A172 (cell line): ENCODE measurements around the gene COX14. TPM values are rescaled to one million over a fixed set of nuclear protein-coding genes. Genes with fewer than 3 reads are reported as not detected.
"Not testable (repeated sequence)": the region's sequence is repeated elsewhere in the genome, so short reads cannot be mapped to it uniquely, and the experiment has no call there.

Source experiments
- DNase-seq: peaks from one replicate; pipeline ENCODE4 v3.0.0-alpha.2; 2015; ENCODE audit warnings: low spot score
- total RNA-seq: library from RNA; depleted of rRNA; stranded (reverse); fragments of >200 nt; shearing (Covaris generic); gene quantifications from 2 replicates; pipeline ENCODE4 v1.2.3, GENCODE V29; 2014; rRNA removed

The COX14 gene
- total RNA-seq, 1 experiment from 2014 or later, result 49.7 TPM

GRCh38 chr12:50154947-50155346 lies 42.9 kb downstream of the COX14 start:
- not testable (repeated sequence) for DNase-seq

- DNase-seq, result no peak
Observed at GRCh38 chr12:50156641-50157040, 44.6 kb downstream of the COX14 start.

GRCh38 chr12:50157259-50157658 lies 45.2 kb downstream of the COX14 start:
- no peak for DNase-seq

- DNase-seq, result no peak
Observed at GRCh38 chr12:50160643-50161042, 48.6 kb downstream of the COX14 start.

- DNase-seq, result no peak
Observed at GRCh38 chr12:50162230-50162629, 50.2 kb downstream of the COX14 start.

- DNase-seq, result no peak
Observed at GRCh38 chr12:50164963-50165362, 52.9 kb downstream of the COX14 start.

- no peak for DNase-seq
Observed at GRCh38 chr12:50166799-50167048, 54.7 kb downstream of the COX14 start.

- DNase-seq, result peak; percentile 96
Observed at GRCh38 chr12:50167049-50167828, 55.2 kb downstream of the COX14 start, which contains the start of gene CERS5. Gene CERS5, minus strand, starts transcription at chr12:50167369. Its CDS starts 72 bp downstream, at chr12:50167297.

Other genes with a start within 250 kb of the COX14 start
- not detected in 2 replicates for gene FAIM2, start 208.3 kb upstream of the COX14 start, total RNA-seq
- not detected in 2 replicates for gene AQP2, start 161.5 kb upstream of the COX14 start, total RNA-seq
- gene AQP5, start 150.4 kb upstream of the COX14 start, total RNA-seq, result 0.07 TPM in 1 of 2 replicates, not detected in the other
- gene AQP6, start 139.3 kb upstream of the COX14 start, total RNA-seq, result not detected in 2 replicates
- gene RACGAP1, start 86.7 kb upstream of the COX14 start, total RNA-seq, result 143 and 147 TPM in 2 replicates
- gene ASIC1, start 54.6 kb upstream of the COX14 start, total RNA-seq, result 1.6 and 3.3 TPM in 2 replicates
- gene SMARCD1, start 26.9 kb upstream of the COX14 start, total RNA-seq, result 57.4 and 93.9 TPM in 2 replicates
- gene GPD1, start 8.2 kb upstream of the COX14 start, total RNA-seq, result 0.29 and 3.8 TPM in 2 replicates
- gene CERS5, start 55.1 kb downstream of the COX14 start, total RNA-seq, result 18.9 and 19.2 TPM in 2 replicates
- gene LIMA1, start 171.3 kb downstream of the COX14 start, total RNA-seq, result 108 and 109 TPM in 2 replicates